ENCODE results near the gene PNPLA6.

PNPLA6 gene

DNA sequence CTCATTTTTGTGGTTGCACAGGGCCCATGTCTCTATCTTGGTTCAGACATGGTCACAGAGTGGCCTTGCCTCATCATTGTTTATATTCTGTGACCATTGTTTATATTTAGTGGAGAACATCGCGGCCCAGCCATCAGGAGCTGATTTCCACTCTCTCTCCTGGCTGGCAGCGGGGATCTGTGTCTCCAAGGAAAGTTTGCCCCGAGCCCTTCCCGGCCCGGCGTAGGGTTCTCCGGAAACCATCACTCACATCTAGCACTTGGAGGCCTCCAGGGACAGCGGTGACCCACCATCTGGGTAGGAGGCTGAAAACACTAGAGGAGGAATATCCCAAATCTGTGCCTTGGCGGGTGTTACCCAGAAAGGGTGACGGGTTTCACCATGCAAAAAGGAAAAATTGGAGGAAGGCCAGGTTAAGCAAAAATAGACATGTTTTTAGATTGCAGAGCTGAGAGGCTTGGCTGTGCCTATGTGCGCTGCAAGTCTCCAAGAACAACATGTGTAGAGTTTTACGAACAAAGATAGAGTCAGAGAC lies 20.3 kb upstream of the PNPLA6 start:
- DNase-seq (ENCODE audit: low read depth in 4 of 4, low spot score in 1 of 4) = no peak

DNA sequence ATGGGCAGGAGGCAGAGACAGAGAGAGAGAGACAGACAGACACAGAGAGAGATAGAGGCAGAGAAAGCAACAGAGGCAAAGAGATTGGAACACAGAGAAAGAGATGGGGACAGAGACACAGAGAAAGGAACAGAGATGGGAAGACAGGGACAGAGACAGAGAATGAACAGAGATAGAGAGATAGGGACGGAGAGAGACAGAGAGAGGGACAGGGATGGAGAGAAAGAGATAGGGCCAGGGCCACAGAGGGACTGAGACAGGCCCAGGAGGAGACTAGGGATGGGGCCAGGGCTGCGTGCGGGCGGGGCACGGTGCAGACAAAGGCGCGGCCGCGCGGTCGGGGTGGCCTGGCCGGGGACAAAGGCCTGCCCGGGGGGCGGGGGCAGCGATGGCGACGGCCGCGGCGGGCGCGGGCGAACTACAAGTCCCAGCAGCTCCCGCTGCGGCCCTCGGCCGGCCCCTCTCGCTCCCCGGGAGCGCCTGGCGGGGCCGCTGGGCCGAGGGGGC lies 19.8 kb upstream of the PNPLA6 start, which contains the start of gene ZNF358:
Gene ZNF358, plus strand, starts transcription at position 459 of the 507 bp plus-strand sequence. CDS start 3,140 bp downstream, outside the sequence.
- DNase-seq (ENCODE audit: low read depth in 4 of 4, low spot score in 1 of 4) = no peak

DNA sequence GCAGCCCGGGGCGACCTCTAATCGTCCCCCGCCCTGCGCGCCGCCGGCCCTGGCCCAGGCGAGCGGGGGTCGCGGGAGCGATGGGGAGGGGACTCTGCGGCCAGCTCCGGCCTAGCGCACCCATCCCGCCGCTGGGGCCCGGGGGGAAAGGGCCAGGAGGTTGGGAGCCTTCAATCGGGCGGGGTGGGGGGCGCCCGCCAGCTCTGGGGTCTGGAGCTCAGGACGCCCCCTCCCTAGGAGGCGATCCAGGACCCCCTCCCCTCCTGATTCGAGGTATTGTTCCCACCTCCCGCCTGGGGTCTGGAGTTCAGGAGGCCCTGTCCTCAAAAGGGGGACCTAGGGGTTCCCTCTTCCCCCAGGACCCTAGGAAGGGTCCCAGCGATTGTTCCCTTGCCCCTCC lies 19.2 kb upstream of the PNPLA6 start:
- DNase-seq (ENCODE audit: low read depth in 4 of 4, low spot score in 1 of 4) = no peak

DNA sequence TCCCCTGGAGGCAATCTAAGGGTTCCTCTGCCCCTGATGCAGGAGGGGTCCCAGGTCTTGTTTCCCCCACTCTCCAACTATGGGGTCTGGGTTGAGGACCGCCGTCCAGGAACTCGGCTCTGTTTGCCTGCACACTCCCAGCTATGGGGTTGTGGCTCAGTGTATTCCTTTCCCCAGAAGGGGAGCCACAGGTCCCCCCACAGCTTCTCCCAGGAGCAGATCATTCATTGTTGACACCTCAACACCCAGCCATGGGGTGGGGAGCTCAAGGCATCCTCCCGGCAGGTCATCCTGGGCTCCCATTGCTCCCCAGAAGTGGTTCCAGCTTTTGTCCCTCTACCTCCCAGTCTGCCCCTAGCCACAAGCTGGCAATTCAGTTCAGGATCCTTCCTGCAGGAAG lies 18.6 kb upstream of the PNPLA6 start:
- DNase-seq (ENCODE audit: low read depth in 4 of 4, low spot score in 1 of 4) = no peak

DNA sequence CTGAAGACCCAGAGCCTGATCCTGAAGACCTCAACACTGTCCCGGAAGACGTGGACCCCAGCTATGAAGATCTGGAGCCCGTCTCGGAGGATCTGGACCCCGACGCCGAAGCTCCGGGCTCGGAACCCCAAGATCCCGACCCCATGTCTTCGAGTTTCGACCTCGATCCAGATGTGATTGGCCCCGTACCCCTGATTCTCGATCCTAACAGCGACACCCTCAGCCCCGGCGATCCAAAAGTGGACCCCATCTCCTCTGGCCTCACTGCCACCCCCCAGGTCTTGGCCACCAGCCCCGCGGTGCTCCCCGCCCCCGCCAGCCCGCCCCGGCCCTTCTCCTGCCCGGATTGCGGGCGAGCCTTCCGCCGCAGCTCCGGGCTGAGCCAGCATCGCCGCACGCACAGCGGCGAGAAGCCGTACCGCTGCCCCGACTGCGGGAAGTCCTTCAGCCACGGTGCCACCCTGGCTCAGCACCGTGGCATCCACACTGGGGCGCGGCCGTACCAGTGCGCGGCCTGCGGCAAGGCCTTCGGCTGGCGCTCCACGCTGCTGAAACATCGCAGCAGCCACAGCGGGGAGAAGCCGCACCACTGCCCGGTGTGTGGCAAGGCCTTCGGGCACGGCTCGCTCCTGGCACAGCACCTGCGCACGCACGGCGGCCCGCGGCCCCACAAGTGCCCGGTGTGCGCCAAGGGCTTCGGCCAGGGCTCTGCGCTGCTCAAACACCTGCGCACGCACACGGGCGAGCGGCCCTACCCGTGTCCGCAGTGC lies 16.0 kb upstream of the PNPLA6 start:
- no peak for DNase-seq (ENCODE audit: low read depth in 4 of 4, low spot score in 1 of 4)

DNA sequence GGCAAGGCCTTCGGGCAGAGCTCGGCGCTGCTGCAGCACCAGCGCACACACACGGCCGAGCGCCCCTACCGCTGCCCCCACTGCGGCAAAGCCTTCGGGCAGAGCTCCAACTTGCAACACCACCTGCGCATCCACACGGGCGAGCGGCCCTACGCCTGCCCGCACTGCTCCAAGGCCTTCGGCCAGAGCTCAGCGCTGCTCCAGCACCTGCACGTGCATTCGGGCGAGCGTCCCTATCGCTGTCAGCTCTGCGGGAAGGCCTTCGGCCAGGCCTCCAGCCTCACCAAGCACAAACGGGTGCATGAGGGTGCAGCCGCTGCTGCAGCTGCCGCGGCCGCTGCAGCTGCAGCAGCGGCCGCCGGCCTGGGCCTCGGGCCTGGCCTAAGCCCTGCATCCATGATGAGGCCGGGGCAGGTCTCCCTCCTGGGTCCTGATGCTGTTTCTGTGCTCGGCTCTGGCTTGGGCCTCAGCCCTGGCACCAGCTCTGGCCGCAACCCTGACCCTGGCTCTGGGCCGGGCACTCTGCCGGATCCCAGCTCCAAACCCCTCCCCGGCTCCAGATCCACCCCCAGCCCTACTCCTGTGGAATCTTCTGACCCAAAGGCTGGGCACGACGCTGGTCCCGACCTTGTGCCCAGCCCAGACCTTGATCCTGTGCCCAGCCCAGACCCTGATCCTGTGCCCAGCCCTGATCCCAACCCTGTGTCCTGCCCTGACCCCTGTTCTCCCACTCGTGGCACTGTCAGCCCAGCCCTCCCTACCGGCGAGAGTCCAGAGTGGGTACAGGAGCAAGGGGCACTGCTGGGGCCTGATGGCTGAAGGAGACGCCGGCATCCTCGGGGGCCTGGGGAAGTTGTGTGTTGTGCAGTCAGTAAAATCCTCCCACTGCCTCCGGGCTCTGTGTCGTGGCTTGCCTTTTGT lies 15.1 kb upstream of the PNPLA6 start:
- DNase-seq (ENCODE audit: low read depth in 4 of 4, low spot score in 1 of 4) = no peak

DNA sequence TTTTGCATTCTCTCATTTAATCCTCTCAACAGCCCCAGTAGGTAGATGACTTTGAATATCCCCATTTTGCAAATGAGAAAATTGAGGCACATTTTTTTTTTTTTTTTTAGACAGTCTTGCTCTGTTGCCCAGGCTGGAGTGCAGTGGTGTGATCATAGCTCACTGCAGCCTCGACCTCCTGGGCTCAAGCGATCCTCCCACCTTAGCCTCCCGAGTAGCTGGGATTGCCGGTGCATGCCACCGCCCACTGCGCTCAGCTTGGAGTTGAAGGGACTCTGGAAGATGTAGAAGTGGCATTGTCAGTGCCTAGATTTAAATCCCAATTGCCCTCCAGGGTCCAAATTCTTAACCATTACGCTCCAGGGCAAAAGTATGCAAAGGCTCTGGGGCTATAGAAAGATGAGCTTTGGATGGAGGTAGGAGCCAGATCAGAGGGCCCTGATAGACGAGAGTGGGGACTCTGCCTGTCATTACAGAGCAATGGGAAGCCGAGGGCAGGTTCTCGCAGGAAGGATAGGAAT lies 13.9 kb upstream of the PNPLA6 start:
- DNase-seq (ENCODE audit: low read depth in 4 of 4, low spot score in 1 of 4) = no peak

DNA sequence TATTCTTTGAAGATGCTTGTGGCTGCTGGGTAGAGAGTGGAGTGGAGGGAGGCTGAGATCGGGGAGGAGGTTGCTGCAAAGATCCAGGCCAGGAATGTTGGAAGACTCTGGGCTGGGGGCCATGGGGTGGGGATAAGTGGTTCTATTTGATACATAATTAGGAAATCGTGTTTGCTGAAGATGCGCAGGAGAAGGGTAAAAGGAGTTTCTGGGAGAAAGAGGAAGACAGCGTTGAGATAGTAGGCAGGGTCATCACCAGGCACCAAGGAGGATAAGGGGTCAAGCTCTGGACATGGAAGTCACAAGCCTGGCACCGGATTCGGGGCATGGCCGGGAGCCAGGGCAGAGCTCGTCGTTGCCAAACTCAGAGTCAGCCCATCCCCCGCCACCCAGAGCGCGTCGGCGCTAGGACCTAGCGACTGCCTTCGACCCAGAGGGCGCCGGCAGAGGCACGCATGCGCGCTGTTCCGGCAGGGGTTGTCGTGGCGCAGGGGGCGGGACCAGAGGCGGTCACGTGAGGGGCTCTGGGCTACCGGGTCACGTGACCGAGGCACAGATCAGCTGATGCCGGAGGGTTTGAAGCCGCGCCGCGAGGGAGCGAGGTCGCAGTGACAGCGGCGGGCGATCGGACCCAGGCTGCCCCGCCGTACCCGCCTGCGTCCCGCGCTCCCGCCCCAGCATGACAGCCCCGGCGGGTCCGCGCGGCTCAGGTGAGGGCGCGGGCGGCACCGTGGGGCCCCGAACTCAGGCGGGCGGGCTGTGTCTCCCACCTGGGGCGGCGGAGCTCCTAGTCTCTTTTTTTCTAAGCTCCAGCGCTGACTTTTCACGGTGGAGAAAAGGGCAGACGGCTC lies 13.2 kb upstream of the PNPLA6 start, which contains the start of gene MCOLN1:
Gene MCOLN1, plus strand, starts transcription at position 553 of the 851 bp plus-strand sequence. Its CDS starts 127 bp downstream, at position 680.
- peak; percentile 99 to 100 (median 100) for DNase-seq (ENCODE audit: low read depth in 4 of 4, low spot score in 1 of 4)

DNA sequence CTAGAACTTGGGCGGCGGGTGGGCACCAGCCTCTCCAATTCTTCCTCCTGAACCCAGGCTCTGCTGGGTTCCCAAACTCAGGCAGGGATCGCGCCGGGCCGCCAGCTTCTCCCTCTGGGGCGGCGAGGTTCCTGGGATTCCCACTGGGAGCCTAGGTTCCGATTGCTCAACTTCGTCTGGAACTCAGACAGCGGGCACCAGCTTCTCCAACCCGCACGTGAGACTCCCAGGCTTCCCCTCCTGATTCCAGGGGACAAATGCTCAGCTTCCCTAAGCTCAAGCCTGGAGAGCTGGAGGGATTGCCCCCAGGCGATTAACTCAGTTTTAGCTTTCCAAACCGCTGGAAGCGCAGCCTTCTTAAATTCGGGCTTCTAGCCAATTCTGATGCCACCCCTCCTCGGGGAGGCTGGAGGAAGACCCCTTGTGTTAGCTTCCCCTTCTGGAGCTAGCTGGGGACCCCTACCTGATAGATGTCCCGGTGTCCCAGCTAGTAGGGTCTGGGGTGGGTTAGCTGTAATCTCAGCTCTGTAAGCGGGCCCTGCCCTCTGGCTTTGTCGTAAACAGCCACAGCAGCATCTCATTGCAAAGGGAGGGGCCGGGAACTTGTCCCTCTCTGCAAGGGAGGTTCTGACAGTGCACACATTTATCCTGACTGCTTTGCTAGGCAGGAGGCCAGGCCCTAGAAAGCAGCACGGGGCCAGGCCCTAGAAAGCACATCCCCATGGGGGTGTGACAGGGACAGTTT lies 12.4 kb upstream of the PNPLA6 start:
- DNase-seq (ENCODE audit: low read depth in 4 of 4, low spot score in 1 of 4) = no peak

DNA sequence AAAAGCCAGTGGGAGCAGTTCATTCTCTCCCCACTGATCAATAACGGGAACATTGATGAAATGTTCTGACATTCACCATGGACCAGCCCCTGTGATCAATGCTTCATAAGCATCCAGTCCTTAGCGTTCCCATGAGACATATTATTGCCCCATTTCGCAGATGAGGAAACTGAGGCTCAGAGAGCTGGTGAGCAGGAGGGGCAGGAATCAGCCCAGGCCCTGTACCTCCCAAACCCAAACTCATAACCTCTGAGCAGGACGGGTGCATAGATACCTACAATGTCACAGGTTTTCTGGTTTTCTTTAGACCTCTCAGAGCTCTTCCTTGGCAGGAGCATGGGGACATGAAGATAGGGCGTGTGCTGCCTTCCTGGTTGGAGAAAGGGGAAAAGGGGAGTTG lies 11.0 kb upstream of the PNPLA6 start:
- DNase-seq (ENCODE audit: low read depth in 4 of 4, low spot score in 1 of 4) = no peak

DNA sequence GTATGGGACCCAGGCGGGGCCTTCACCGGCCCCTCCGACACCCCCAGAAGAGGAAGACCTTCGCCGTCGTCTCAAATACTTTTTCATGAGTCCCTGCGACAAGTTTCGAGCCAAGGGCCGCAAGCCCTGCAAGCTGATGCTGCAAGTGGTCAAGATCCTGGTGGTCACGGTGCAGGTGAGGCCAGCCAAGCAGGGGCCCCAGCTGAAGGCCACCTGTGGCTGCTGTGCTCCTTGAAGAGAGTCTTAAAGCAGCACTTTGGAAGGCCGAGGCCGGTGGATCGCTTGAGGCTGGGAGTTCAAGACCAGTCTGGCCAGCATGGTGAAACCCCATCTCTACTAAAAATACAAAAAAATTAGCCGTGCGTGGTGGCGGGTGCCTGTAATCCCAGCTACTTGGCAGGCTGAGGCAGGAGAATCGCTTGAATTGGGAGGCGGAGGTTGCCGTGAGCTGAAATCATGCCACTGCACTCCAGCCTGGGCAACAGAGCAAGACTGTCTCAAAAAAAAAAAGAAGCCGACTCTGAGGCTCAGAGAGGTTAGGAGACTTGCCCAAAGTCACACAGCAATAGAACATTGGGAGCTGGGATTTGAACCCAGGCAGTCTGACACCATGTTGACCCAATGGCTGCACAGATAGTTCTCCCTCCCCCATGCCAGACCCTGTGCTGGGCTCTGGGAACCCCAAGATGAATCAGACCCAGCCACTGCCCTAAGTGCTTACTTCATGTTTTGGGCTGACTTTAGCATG lies 10.4 kb upstream of the PNPLA6 start:
- no peak for DNase-seq (ENCODE audit: low read depth in 4 of 4, low spot score in 1 of 4)

DNA sequence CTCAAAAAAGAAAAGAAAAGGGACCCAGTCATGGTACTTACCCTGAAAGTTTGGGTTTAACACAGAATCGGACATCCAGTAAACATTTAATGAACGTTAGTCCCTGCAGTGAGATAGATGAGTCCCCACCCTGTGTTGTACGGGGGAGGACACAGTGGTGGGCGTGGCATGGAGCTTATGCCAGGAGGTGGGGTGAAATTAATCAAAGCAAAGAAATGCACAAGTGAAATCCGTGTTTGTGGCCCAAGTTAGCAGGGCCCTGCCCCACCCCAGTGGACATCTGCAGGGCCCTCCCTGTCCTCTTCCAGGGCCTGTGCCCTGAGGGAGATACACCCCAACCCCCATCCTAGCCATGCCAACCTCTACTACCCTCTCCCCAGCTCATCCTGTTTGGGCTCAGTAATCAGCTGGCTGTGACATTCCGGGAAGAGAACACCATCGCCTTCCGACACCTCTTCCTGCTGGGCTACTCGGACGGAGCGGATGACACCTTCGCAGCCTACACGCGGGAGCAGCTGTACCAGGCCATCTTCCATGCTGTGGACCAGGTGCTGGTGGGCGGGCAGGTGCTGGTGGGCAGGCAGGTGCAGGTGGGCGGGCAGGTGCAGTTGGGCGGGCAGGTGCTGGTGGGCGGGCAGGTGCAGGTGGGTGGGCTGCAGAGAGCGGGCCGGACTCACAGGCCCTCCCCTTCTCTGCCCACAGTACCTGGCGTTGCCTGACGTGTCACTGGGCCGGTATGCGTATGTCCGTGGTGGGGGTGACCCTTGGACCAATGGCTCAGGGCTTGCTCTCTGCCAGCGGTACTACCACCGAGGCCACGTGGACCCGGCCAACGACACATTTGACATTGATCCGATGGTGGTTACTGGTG lies 9.2 kb upstream of the PNPLA6 start:
- no peak for DNase-seq (ENCODE audit: low read depth in 4 of 4, low spot score in 1 of 4)

DNA sequence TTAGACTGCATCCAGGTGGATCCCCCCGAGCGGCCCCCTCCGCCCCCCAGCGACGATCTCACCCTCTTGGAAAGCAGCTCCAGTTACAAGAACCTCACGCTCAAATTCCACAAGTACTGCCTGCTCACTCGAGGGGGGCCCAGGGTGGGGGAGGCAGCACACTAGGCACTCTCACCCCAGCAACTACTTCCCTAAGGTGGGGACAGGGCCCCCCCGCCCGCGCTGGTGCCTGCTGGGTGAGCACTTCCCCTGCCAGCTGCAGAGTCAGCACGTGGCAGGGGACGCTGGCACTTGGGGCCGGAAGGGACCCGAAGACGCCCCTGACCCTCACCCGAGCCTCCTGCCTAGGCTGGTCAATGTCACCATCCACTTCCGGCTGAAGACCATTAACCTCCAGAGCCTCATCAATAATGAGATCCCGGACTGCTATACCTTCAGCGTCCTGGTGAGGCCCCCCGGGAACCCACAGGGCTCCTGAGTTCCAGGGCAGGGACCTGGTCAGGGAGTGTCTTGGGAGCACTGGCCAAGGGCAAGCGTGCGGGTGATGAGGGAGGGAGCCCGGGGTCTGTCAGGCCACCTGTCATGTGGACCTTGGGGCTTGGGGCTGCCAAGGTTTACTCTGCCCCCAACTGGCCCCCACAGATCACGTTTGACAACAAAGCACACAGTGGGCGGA lies 7.9 kb upstream of the PNPLA6 start:
- DNase-seq (ENCODE audit: low read depth in 4 of 4, low spot score in 1 of 4) = no peak

DNA sequence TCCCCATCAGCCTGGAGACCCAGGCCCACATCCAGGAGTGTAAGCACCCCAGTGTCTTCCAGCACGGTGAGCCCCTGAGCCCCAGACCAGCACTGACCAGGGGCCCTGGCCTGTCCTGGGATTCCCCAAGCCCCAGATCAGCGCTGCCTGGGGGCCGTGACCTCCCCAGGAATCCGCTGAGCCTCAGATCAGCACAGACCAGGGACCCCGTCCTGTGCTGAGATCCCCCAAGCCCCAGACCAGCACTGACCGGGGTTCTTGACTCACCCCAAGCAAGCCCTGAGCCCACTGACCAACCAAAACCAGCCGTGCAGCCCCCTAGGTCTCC lies 7.4 kb upstream of the PNPLA6 start:
- DNase-seq (ENCODE audit: low read depth in 4 of 4, low spot score in 1 of 4) = no peak

DNA sequence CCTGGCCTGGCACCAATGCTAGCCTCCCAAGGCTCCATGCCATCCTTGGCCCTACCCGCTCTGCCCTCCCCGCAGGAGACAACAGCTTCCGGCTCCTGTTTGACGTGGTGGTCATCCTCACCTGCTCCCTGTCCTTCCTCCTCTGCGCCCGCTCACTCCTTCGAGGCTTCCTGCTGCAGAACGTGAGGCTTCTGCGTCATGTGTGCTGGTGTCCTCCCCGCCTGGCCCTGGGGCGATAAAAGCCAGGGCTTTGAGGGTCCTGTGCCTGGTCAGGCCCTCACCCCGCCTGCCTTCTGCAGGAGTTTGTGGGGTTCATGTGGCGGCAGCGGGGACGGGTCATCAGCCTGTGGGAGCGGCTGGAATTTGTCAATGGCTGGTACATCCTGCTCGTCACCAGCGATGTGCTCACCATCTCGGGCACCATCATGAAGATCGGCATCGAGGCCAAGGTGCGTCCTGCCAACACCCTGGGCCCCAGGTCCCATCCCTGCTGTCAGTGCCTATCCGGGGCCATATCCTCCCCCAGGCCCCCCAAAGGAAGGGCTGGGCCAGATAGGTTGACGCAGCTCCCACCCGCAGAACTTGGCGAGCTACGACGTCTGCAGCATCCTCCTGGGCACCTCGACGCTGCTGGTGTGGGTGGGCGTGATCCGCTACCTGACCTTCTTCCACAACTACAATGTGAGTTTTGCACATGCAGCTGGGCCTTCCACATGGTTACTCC lies 6.8 kb upstream of the PNPLA6 start:
- no peak for DNase-seq (ENCODE audit: low read depth in 4 of 4, low spot score in 1 of 4)

DNA sequence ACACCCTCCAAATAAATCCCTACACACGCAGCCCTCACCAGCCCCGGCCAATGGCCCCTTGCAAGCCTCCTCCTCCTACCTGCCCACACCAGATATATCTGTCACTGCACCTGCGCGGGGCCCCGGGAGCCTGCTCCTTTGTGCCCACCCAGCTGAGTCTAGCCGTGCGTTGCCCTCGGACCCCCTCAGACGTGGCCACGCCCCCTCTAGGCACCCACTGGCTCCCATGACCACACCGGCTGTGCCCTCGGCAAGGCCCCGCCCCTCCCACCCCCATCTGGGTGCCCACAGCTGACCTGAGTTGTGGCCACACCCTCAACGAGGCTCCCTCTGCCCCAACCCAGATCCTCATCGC lies 6.3 kb upstream of the PNPLA6 start:
- no peak for DNase-seq (ENCODE audit: low read depth in 4 of 4, low spot score in 1 of 4)

All from stimulated activated CD4-positive, alpha-beta T cell treated with anti-CD3 and anti-CD28 coated beads, Interleukin-1b, Interleukin-23, amount 100 ng/mL, for 24 hours (primary cell).